Stimulated activated naive CD8-positive, alpha-beta T cell treated with anti-CD3 and anti-CD28 coated beads, Interleukin-15, Interleukin-2, amounts not matched to agents 100 ng/mL and 50 ng/mL, for 24 hours (primary cell): Measurements from ENCODE around the gene SNX22.
"Not testable (repeated sequence)": the region's sequence is repeated elsewhere in the genome, so short reads cannot be mapped to it uniquely, and the experiment has no call there.

Experiments
- H3K27ac Mint-ChIP-seq: one replicate; pipeline ENCODE4 v1.8.0; 2021; ENCODE audit warnings: mild to moderate bottlenecking, mixed read lengths
- H3K27me3 Mint-ChIP-seq: one replicate; pipeline ENCODE4 v1.8.0; 2021; ENCODE audit warnings: mixed read lengths
- H3K36me3 Mint-ChIP-seq: one replicate; pipeline ENCODE4 v1.8.0; 2021; ENCODE audit warnings: low read depth, mixed read lengths
- H3K4me1 Mint-ChIP-seq: one replicate; pipeline ENCODE4 v1.8.0; 2021; ENCODE audit warnings: low read depth, mixed read lengths
- H3K4me3 Mint-ChIP-seq: one replicate; pipeline ENCODE4 v1.8.0; 2021; ENCODE audit warnings: mild to moderate bottlenecking, mixed read lengths
- H3K9me3 Mint-ChIP-seq: one replicate; pipeline ENCODE4 v1.8.0; 2021; ENCODE audit warnings: mixed read lengths

The SNX22 gene

DNA sequence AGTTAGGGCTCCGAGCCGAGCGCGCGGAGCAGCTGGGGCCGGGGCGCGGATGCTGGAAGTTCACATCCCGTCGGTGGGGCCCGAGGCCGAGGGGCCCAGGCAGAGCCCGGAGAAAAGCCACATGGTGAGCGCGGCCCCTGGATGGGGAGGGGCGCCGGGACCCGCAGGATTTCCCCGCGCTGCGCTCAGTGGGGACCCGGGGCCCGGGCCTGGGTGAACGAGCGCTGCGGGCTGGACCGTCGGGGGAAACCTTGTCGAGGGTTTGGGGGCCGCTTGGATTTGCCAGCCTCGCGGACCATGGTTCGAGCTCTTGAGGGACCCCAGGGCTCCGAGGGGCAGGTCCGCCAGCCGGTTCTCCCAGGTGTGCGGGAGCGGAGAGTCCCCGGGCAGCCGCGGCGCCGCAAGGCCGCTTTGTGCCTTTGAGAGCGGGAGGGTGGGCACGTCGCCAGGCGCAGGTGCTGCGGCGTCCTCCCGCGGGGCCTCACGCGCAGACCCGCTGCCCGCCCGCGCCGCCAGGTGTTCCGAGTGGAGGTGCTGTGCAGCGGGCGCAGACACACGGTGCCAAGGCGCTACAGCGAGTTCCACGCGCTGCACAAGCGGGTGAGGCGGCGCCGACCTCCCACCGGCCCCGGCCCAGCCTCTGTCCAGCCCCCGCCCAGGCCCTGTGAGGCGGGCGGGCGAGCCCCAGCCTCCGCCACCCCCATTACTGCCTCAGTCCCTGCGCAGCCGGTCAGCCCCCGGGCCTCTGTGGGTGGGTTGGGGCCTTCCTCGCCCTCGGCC, at the start of gene SNX22:
SNX22 (plus strand) TSS at position 5 of the 780 bp plus-strand sequence; CDS start at position 50, 45 bp downstream.
- Mint-ChIP-seq H3K4me3 (peak within 1 kb of the TSS; percentile 67), H3K4me1 (peaks cover 34% of the 10 kb centered on the region), H3K36me3 (peaks cover 18% of the 10 kb centered on the region), H3K9me3 (no peaks in the 10 kb centered on the region), H3K27me3 (peaks cover 4% of the 10 kb centered on the region), H3K27ac (no peak within 1 kb of the TSS)

DNA sequence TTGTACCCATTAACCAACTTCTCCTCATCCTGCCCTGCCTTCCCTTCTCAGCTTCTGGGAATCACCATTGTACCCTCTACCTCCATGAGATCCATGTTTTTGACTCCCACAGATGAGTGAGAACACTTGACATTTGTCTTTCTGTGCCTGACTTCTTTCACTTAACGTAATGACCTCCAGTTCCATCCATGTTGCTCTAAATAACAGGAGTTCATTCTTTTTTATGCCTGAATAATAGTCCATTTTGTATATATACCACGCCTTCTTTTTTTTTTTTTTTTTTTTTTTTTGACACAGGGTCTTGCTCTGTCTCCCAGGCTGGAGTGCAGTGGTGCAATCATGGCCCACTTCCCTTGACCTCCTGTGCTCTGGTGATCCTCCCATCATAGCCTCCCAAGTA, 49.0 kb upstream of the SNX22 start:
- peaks cover 25% of the 10 kb centered on the region for H3K36me3 Mint-ChIP-seq
- no peaks in the 10 kb centered on the region for H3K27me3 Mint-ChIP-seq
- no peak overlapping the region for H3K27ac Mint-ChIP-seq
- H3K4me1 Mint-ChIP-seq: peaks cover 65% of the 10 kb centered on the region
- no peak overlapping the region for H3K4me3 Mint-ChIP-seq
- H3K9me3 Mint-ChIP-seq: no peaks in the 10 kb centered on the region

DNA sequence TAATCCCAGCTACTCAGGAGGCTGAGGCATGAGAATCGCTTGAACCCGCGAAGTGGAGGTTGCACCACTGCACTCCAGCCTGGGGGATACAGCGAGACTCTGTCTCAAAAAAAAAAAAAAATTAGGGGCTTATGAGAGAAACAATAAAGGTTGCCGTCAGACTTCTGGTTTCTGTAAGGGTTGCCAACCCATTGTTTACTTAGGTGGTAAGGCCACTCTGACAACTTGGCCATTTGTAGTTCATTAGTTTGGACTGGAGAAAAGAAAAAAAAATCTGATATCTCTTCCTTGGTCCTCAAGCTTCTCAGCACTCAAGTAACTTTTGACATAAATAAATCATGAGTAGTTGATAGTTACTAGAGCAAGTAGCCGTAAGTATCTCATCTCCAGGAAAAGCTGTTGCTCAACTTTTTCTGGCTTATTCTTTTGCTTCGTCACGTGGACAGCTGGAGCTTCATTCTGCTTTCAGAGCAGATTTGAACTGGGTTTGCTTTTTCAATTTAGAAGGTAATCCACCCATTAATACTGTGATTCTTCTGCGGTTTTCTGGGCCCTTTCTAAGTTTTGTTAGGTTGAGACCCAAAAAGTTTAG, 46.3 kb upstream of the SNX22 start:
- no peaks in the 10 kb centered on the region for H3K9me3 Mint-ChIP-seq
- no peaks in the 10 kb centered on the region for H3K27me3 Mint-ChIP-seq
- H3K27ac Mint-ChIP-seq: no peak overlapping the region
- H3K4me1 Mint-ChIP-seq: peaks cover 56% of the 10 kb centered on the region
- no peak overlapping the region for H3K4me3 Mint-ChIP-seq
- H3K36me3 Mint-ChIP-seq: peaks cover 15% of the 10 kb centered on the region

DNA sequence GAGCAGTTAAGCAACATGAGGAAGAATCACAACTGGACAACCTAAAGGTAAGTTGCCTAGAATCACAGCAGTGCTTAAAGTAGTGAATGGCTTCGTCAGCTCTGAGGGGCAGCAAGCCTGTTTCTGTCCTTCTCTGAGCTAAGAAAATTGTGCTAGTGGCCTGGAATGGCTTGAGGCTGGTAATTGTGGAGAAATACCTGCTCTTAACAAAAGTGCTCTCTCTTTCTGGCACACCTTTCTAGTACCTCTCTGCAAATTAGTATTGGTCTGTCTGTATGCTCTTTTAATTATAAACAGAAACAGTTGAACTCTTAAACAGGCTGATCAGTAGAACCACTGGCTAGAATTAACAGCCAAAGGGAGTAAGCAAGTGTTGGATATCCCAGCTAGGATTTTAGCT, 44.2 kb upstream of the SNX22 start:
- H3K4me1 Mint-ChIP-seq: peaks cover 63% of the 10 kb centered on the region
- no peaks in the 10 kb centered on the region for H3K27me3 Mint-ChIP-seq
- H3K36me3 Mint-ChIP-seq: peaks cover 14% of the 10 kb centered on the region
- no peak overlapping the region for H3K4me3 Mint-ChIP-seq
- no peaks in the 10 kb centered on the region for H3K9me3 Mint-ChIP-seq
- H3K27ac Mint-ChIP-seq: no peak overlapping the region

DNA sequence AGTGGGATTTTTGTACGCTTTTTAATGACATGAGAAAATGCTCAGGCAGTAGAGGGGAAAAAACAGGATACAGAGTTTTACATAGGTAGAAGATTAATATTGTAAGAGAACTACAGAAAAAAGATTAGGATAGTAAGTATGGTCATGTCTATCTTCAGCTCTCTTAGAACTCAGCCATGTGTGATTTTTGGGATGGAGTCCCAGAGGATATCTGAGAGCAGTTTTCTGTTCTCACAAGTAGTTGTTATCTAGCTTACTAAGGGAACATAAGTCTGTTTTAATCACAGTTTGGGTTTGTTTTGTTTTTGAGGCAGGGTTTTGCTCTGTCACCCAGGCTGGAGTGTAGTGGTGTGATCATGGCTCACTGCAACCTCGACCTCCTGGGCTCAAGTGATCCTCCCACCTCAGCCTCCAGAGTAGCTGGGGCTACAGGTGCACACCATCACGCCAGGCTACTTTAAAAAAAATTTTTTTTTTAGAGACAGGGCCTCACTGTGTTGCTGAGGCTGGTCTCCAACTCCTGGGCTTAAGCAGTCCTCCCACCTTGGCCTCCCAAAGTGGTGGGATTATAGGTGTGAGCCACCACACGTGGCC, 41.3 kb upstream of the SNX22 start:
- Mint-ChIP-seq H3K27ac (peak overlapping the region; percentile 13), H3K4me1 (peaks cover 53% of the 10 kb centered on the region), H3K36me3 (peaks cover 33% of the 10 kb centered on the region)
- not testable (repeated sequence) for H3K27me3 Mint-ChIP-seq, H3K9me3 Mint-ChIP-seq, H3K4me3 Mint-ChIP-seq

DNA sequence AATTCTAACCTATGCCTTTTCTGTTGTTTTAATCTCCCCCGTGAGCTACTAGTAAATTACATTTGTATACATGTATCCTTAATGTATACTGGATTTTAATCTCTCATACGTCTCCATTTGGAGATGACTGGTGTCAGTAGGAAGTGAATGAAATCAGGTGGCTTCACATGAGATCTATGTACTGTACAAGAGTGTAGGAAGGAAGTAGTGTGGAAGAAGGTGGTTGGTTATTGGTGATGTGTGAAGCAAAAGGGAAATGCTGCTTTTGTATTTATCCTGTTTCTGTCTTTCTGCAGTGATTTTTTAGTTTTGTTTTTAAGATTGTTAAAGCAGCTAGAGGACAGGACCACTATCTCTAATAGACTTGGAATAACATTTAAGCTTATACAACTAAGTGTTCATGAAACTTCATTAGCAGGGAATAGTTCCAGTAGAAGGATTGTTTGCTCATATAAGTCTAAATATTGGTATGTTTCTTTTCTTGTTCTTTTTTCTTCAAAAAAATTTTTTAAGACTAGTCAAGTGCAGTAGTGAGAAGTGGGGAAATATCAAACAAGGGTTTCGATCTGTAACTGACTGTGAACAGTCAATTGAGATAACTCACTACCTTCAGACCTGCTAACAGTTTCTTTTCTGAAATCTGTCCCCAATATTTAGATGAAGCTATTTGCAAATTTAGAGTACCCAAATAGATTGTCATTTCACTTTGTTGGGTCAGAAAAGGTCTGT, 40.4 kb upstream of the SNX22 start:
- H3K4me3 Mint-ChIP-seq: no peak overlapping the region
- peaks cover 48% of the 10 kb centered on the region for H3K4me1 Mint-ChIP-seq
- H3K36me3 Mint-ChIP-seq: peaks cover 37% of the 10 kb centered on the region
- H3K9me3 Mint-ChIP-seq: no peaks in the 10 kb centered on the region
- H3K27me3 Mint-ChIP-seq: no peaks in the 10 kb centered on the region
- H3K27ac Mint-ChIP-seq: peak overlapping the region; percentile 13

DNA sequence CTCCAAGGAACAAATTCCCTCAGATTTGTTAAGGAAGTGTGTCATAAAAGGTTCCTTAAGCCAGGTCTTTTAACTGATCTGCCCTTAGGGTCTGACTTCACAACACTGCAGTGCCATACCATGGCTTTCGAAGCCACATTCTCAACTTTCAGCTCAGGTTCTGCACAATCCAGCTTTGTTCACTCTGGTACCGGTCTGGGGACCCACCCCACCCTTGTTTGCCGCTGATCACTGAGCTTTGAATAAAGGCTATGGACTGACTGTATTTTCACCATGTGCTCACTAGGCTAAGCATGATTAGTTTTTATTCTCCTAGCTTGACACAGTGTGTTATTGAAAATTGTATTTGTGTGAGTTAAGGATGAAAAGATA, 39.9 kb upstream of the SNX22 start:
- H3K4me1 Mint-ChIP-seq: peaks cover 43% of the 10 kb centered on the region
- H3K4me3 Mint-ChIP-seq: no peak overlapping the region
- H3K9me3 Mint-ChIP-seq: no peaks in the 10 kb centered on the region
- no peaks in the 10 kb centered on the region for H3K27me3 Mint-ChIP-seq
- H3K27ac Mint-ChIP-seq: peak overlapping the region; percentile 39
- H3K36me3 Mint-ChIP-seq: peaks cover 43% of the 10 kb centered on the region

DNA sequence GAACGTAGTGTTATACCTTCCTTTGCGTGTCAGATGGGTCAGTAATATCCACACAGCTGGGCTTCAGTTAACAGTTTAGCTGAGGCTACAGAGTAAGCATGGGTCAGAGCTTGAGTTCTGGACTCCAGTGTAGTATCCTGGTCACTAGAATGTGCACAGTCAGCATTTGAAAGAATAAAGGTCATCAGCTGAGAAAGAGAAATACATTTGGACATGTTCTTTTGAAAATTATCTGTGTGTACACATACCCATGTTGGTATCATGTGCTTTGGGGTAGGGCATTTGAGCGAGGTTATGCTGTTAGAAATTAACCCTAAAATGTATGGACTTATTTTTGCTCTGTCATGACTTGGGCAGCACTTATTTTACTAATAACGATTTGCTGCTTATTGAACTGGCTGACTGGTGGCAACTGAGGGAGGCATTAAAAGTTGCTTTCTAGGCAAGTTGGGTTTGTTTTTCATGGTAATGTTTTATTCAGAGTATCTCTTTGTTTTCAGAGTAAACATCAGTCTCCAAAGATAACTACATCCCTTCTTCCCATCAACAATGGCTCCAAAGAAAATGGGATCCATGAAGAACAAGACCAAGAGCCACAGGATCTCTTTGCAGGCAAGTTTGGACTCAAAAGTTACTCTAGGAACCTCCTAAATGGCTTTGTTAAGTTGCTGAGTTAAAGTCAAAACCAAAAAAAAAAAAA, 39.3 kb upstream of the SNX22 start:
- H3K4me3 Mint-ChIP-seq: no peak overlapping the region
- peaks cover 43% of the 10 kb centered on the region for H3K36me3 Mint-ChIP-seq
- H3K4me1 Mint-ChIP-seq: peaks cover 37% of the 10 kb centered on the region
- no peaks in the 10 kb centered on the region for H3K27me3 Mint-ChIP-seq
- H3K9me3 Mint-ChIP-seq: no peaks in the 10 kb centered on the region
- no peak overlapping the region for H3K27ac Mint-ChIP-seq

DNA sequence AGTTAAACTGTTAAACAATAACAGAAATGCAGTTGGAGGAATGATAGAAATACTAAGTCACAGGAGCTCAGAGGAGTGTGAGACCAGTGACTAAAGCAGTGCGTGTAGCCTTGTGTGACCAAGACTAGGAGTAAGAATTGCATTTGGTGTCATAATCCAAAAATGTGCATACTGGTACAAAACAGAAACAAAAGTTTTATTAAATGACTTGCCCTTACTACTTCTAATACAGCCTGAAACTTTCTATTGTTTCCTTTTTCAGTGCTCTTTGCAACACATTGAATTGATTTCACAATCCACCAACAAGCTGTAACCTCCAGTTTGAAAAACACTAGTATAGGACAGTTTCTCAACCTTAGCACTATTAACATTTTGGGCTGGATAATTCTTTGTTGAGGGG, 38.6 kb upstream of the SNX22 start:
- Mint-ChIP-seq H3K27ac (no peak overlapping the region), H3K9me3 (no peaks in the 10 kb centered on the region), H3K4me1 (peaks cover 36% of the 10 kb centered on the region), H3K4me3 (no peak overlapping the region), H3K36me3 (peaks cover 47% of the 10 kb centered on the region), H3K27me3 (no peaks in the 10 kb centered on the region)

DNA sequence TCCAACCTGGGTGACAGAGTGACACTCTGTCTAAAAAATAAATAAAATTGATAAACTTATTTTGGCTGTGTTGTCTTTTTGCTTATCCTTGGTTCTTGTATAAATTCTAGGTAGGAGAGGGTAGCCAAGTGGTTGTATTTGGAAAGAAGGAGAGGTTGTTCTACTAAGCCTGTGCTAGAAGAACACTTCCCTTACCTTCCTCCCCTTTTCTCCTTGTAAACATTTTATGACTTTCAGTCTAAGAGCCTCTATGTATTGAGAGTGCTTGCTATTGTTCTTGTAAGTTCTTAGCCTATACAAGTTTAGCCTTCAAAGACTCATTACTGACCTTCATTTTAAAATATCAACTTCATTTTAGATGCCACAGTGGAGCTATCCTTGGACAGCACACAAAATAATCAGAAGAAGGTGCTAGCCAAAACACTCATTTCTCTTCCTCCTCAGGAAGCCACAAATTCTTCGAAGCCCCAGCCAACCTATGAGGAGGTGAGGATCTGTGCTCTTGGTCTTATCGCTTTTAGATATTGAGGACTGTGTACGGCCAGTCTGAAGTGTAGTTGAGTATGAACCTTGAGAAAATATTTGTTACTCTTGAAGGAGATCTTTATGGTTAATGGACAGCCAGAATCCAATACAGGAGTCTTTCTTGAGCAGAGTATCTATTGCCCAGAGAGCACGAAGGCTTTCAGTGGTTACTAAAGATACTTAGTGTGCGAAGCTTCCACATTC, 33.6 kb upstream of the SNX22 start:
- H3K9me3 Mint-ChIP-seq: no peaks in the 10 kb centered on the region
- H3K4me3 Mint-ChIP-seq: no peak overlapping the region
- H3K27ac Mint-ChIP-seq: no peak overlapping the region
- H3K36me3 Mint-ChIP-seq: peaks cover 67% of the 10 kb centered on the region
- H3K27me3 Mint-ChIP-seq: no peaks in the 10 kb centered on the region
- no peaks in the 10 kb centered on the region for H3K4me1 Mint-ChIP-seq

DNA sequence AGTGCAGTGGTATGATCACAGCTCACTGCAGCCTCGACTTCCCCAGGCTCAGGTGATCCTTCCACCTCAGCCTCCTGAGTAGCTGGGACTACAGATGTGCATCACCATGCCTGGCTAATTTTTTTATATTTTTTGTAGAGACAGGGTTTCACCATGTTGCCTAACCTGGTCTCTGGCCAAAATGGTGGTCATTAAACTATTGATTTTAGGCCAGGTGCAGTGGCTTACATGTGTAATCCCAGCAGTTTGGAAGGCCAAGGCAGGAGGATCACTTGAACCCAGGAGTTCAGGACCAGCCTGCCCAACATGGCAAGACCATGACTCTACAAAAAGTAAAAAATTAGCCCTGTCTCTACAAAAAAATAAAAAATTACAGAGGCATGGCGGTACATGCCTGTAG, 31.2 kb upstream of the SNX22 start:
- not testable (repeated sequence) for H3K4me1 Mint-ChIP-seq, H3K9me3 Mint-ChIP-seq, H3K4me3 Mint-ChIP-seq, H3K27ac Mint-ChIP-seq, H3K27me3 Mint-ChIP-seq
- H3K36me3 Mint-ChIP-seq: peaks cover 69% of the 10 kb centered on the region

DNA sequence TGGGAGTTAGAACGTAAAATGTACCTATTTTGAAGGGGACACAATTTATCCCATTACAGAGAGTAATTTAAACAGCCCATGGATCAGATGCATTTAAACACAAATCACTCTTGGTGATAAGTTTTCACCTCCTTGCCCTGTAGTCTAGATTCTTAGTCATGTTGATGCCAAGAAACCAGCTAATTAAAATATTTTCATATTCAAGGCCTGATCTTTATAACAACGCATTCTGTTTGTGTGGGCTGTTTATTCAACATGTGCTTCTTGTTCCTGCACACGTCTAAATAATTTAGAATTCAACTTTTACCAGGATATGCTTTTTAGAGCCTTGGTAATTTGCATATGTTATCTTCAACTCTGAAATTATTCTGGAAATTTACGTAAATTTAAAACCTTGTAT, 29.9 kb upstream of the SNX22 start:
- no peak overlapping the region for H3K4me3 Mint-ChIP-seq
- no peaks in the 10 kb centered on the region for H3K9me3 Mint-ChIP-seq
- H3K4me1 Mint-ChIP-seq: no peaks in the 10 kb centered on the region
- no peaks in the 10 kb centered on the region for H3K27me3 Mint-ChIP-seq
- H3K36me3 Mint-ChIP-seq: peaks cover 65% of the 10 kb centered on the region
- no peak overlapping the region for H3K27ac Mint-ChIP-seq

DNA sequence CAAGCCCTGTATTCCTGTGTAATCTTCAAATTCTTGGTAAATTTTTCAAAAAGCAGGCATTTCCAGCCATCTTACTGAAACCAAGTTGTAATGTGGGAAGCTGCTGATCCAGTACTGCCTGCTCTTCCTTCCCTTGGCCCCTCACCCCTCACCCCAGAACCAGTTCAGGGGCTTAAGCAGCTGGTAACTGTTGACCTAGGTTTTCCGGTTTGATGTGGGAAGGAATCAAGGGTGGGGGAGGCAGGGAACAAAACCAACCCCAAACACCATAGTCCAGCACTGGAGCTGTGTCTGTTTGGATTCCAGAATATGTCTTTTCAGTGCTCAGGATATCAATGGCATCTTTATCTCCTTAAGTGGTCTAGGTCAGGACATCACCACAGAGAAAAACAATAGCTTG, 29.1 kb upstream of the SNX22 start:
- Mint-ChIP-seq H3K27me3 (no peaks in the 10 kb centered on the region), H3K9me3 (no peaks in the 10 kb centered on the region), H3K27ac (no peak overlapping the region), H3K4me3 (no peak overlapping the region), H3K36me3 (peaks cover 65% of the 10 kb centered on the region), H3K4me1 (no peaks in the 10 kb centered on the region)

DNA sequence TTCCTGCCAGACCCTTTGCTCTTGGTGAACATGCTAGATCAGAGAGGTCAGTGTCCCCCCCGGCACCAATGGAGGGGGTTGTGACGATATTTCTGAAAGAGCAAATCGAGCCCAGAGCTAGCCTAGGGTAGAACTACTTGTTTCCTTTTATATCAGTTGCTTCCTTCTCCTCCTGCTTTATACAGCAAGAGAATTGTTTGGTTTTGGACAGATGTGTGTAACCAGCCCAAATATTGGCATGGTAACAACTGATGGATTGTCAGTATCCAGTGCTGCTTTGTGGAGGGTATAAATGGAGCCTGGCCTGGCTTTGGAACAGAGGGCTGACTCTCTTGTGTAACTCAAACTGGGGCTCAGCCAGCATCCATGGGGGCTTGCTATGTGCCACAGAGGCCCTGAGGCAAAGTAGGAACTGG, 28.6 kb upstream of the SNX22 start:
- Mint-ChIP-seq H3K9me3 (no peaks in the 10 kb centered on the region), H3K4me3 (no peak overlapping the region), H3K27me3 (no peaks in the 10 kb centered on the region), H3K36me3 (peaks cover 67% of the 10 kb centered on the region), H3K27ac (no peak overlapping the region), H3K4me1 (no peaks in the 10 kb centered on the region)
